SK-N-SH treated with all-trans-retinoic acid at 6 μM for 48 hours (cell line): ENCODE results near the gene GLP1R.

ENCODE experiments used
- ATAC-seq: fragments of 200-7000 bp; cut with Tn5 transposase; 3 replicates; pipeline ENCODE4 v1.9.1; 2020; ENCODE audit warnings: mild to moderate bottlenecking, moderate library complexity
- ARNTL ChIP-seq: fragments of 450-650 bp; formaldehyde crosslinking; IDR thresholded peaks from 2 replicates; pipeline ENCODE4 v1.5.0; 2020; ENCODE audit warnings: low read depth, mild to moderate bottlenecking, moderate library complexity, borderline replicate concordance
- BACH2 ChIP-seq: fragments of 250-450 bp; sonication (Bioruptor Pico); IDR thresholded peaks from 2 replicates; pipeline ENCODE4 v1.9.0; 2021; ENCODE audit warnings: mild to moderate bottlenecking, borderline replicate concordance
- CSDC2 ChIP-seq: fragments of 250-450 bp; sonication (Bioruptor Pico); IDR thresholded peaks from 2 replicates; pipeline ENCODE4 v1.5.0; 2020; ENCODE audit warnings: mild to moderate bottlenecking, moderate library complexity
- ESRRG ChIP-seq: fragments of 250-450 bp; sonication (Bioruptor Pico); IDR thresholded peaks from 2 replicates; pipeline ENCODE4 v1.6.1; 2021; ENCODE audit warnings: mild to moderate bottlenecking
- GLIS3 ChIP-seq: fragments of 250-450 bp; sonication (Bioruptor Pico); IDR thresholded peaks from 2 replicates; pipeline ENCODE4 v1.5.0; 2020; ENCODE audit warnings: mild to moderate bottlenecking, moderate library complexity
- OSR1 ChIP-seq: fragments of 250-450 bp; sonication (Bioruptor Pico); IDR thresholded peaks from 2 replicates; pipeline ENCODE4 v1.8.0; 2022; ENCODE audit warnings: moderate library complexity, mild to moderate bottlenecking, inconsistent platforms
- PATZ1 ChIP-seq: fragments of 250-450 bp; sonication (Bioruptor Pico); IDR thresholded peaks from 2 replicates; pipeline ENCODE4 v1.8.0; 2020; ENCODE audit warnings: mild to moderate bottlenecking, moderate library complexity, borderline replicate concordance
- PPARA ChIP-seq: fragments of 250-450 bp; sonication (Bioruptor Pico); IDR thresholded peaks from 2 replicates; pipeline ENCODE4 v1.5.0; 2020; ENCODE audit warnings: mild to moderate bottlenecking, borderline replicate concordance
- RARB ChIP-seq: fragments of 250-450 bp; sonication (Bioruptor Pico); IDR thresholded peaks from 2 replicates; pipeline ENCODE4 v1.8.0; 2021; ENCODE audit warnings: mild to moderate bottlenecking, moderate library complexity
- SNAI2 ChIP-seq: fragments of 250-450 bp; sonication (Bioruptor Pico); IDR thresholded peaks from 2 replicates; pipeline ENCODE4 v1.5.0; 2020; ENCODE audit warnings: mild to moderate bottlenecking, moderate library complexity
- TCF4 ChIP-seq: fragments of 250-450 bp; sonication (Bioruptor Pico); IDR thresholded peaks from 2 replicates; pipeline ENCODE4 v1.8.0; 2021; ENCODE audit warnings: mild to moderate bottlenecking, moderate library complexity, borderline replicate concordance
- TOX ChIP-seq: fragments of 250-450 bp; sonication (Bioruptor Pico); IDR thresholded peaks from 2 replicates; pipeline ENCODE4 v1.8.0; 2021; ENCODE audit warnings: mild to moderate bottlenecking, moderate library complexity, borderline replicate concordance
- ZC3H10 ChIP-seq: fragments of 250-450 bp; sonication (Bioruptor Pico); IDR thresholded peaks from 2 replicates; pipeline ENCODE4 v1.5.1; 2021; ENCODE audit warnings: mild to moderate bottlenecking, moderate library complexity
- ZFP3 ChIP-seq: fragments of 250-450 bp; sonication (Bioruptor Pico); IDR thresholded peaks from 2 replicates; pipeline ENCODE4 v1.5.0; 2020; ENCODE audit warnings: mild to moderate bottlenecking, moderate library complexity
- ZFP30 ChIP-seq: fragments of 450-650 bp; formaldehyde crosslinking; IDR thresholded peaks from 2 replicates; pipeline ENCODE4 v1.5.0; 2022; ENCODE audit warnings: mild to moderate bottlenecking, moderate library complexity
- ZNF565 ChIP-seq: fragments of 450-650 bp; formaldehyde crosslinking; conservative IDR thresholded peaks from 2 replicates; pipeline ENCODE4 v1.5.0; 2020; ENCODE audit warnings: low read depth, mild to moderate bottlenecking, moderate library complexity
- ZNF70 ChIP-seq: fragments of 450-650 bp; formaldehyde crosslinking; IDR thresholded peaks from 2 replicates; pipeline ENCODE4 v1.5.0; 2020; ENCODE audit warnings: mild to moderate bottlenecking, moderate library complexity
- ZNF8 ChIP-seq: fragments of 450-650 bp; formaldehyde crosslinking; IDR thresholded peaks from 2 replicates; pipeline ENCODE4 v1.5.0; 2020; ENCODE audit warnings: mild to moderate bottlenecking, moderate library complexity
- TF ChIP-seq, protein P1 (sequence below): fragments of 250-450 bp; sonication (Bioruptor Pico); IDR thresholded peaks from 2 replicates; pipeline ENCODE4 v1.8.0; 2021; ENCODE audit warnings: low read depth, mild to moderate bottlenecking, moderate library complexity, borderline replicate concordance
- TF ChIP-seq, protein P2 (sequence below): fragments of 250-450 bp; sonication (Bioruptor Pico); IDR thresholded peaks from 2 replicates; pipeline ENCODE4 v1.5.1; 2020; ENCODE audit warnings: low read depth, mild to moderate bottlenecking, moderate library complexity
- TF ChIP-seq, protein P3 (sequence below): fragments of 250-450 bp; sonication (Bioruptor Pico); IDR thresholded peaks from 2 replicates; pipeline ENCODE4 v1.5.0; 2020; ENCODE audit warnings: mild to moderate bottlenecking, moderate library complexity

The GLP1R gene

GRCh38 chr6:39104528-39104927 lies 55.9 kb downstream of the GLP1R start:
- TF ChIP-seq OSR1 (CRISPR knock-in tag) (no peak), TOX (CRISPR knock-in tag) (no peak), ZNF8 (no peak), TCF4 (CRISPR knock-in tag) (no peak), GLIS3 (CRISPR knock-in tag) (no peak), ZC3H10 (CRISPR knock-in tag) (no peak), ZFP3 (CRISPR knock-in tag) (no peak), ESRRG (CRISPR knock-in tag) (no peak), PATZ1 (CRISPR knock-in tag) (no peak)
- TF ChIP-seq, protein P1, sequence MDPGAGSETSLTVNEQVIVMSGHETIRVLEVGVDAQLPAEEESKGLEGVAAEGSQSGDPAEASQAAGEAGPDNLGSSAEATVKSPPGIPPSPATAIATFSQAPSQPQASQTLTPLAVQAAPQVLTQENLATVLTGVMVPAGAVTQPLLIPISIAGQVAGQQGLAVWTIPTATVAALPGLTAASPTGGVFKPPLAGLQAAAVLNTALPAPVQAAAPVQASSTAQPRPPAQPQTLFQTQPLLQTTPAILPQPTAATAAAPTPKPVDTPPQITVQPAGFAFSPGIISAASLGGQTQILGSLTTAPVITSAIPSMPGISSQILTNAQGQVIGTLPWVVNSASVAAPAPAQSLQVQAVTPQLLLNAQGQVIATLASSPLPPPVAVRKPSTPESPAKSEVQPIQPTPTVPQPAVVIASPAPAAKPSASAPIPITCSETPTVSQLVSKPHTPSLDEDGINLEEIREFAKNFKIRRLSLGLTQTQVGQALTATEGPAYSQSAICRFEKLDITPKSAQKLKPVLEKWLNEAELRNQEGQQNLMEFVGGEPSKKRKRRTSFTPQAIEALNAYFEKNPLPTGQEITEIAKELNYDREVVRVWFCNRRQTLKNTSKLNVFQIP (CRISPR knock-in tag) = no peak
- TF ChIP-seq, all 23 proteins: peak for 0
- ATAC-seq = no peak

GRCh38 chr6:39107034-39107433 lies 58.5 kb downstream of the GLP1R start:
- TF ChIP-seq, protein P2, sequence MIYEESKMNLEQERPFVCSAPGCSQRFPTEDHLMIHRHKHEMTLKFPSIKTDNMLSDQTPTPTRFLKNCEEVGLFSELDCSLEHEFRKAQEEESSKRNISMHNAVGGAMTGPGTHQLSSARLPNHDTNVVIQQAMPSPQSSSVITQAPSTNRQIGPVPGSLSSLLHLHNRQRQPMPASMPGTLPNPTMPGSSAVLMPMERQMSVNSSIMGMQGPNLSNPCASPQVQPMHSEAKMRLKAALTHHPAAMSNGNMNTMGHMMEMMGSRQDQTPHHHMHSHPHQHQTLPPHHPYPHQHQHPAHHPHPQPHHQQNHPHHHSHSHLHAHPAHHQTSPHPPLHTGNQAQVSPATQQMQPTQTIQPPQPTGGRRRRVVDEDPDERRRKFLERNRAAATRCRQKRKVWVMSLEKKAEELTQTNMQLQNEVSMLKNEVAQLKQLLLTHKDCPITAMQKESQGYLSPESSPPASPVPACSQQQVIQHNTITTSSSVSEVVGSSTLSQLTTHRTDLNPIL (CRISPR knock-in tag) = no peak
- TF ChIP-seq PPARA (CRISPR knock-in tag) (no peak), TOX (CRISPR knock-in tag) (no peak), BACH2 (CRISPR knock-in tag) (no peak), ESRRG (CRISPR knock-in tag) (no peak), ZNF70 (CRISPR knock-in tag) (no peak), SNAI2 (CRISPR knock-in tag) (no peak), ZC3H10 (CRISPR knock-in tag) (no peak), PATZ1 (CRISPR knock-in tag) (no peak), GLIS3 (CRISPR knock-in tag) (no peak), ZFP3 (CRISPR knock-in tag) (no peak), ZFP30 (no peak), TCF4 (CRISPR knock-in tag) (no peak), ZNF8 (no peak), ARNTL (CRISPR knock-in tag) (no peak)
- TF ChIP-seq, protein P1 (CRISPR knock-in tag) = no peak
- TF ChIP-seq, all 23 proteins: peak for 0
- ATAC-seq = no peak

GRCh38 chr6:39107641-39108040 lies 59.1 kb downstream of the GLP1R start:
- no peak for TF ChIP-seq TCF4 (CRISPR knock-in tag)
- TF ChIP-seq ZFP3 (CRISPR knock-in tag) = no peak
- TF ChIP-seq, protein P3, sequence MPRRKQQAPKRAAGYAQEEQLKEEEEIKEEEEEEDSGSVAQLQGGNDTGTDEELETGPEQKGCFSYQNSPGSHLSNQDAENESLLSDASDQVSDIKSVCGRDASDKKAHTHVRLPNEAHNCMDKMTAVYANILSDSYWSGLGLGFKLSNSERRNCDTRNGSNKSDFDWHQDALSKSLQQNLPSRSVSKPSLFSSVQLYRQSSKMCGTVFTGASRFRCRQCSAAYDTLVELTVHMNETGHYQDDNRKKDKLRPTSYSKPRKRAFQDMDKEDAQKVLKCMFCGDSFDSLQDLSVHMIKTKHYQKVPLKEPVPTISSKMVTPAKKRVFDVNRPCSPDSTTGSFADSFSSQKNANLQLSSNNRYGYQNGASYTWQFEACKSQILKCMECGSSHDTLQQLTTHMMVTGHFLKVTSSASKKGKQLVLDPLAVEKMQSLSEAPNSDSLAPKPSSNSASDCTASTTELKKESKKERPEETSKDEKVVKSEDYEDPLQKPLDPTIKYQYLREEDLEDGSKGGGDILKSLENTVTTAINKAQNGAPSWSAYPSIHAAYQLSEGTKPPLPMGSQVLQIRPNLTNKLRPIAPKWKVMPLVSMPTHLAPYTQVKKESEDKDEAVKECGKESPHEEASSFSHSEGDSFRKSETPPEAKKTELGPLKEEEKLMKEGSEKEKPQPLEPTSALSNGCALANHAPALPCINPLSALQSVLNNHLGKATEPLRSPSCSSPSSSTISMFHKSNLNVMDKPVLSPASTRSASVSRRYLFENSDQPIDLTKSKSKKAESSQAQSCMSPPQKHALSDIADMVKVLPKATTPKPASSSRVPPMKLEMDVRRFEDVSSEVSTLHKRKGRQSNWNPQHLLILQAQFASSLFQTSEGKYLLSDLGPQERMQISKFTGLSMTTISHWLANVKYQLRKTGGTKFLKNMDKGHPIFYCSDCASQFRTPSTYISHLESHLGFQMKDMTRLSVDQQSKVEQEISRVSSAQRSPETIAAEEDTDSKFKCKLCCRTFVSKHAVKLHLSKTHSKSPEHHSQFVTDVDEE = no peak
- no peak for TF ChIP-seq PPARA (CRISPR knock-in tag)
- TF ChIP-seq CSDC2 = no peak
- TF ChIP-seq, protein P2 (CRISPR knock-in tag) = no peak
- no peak for TF ChIP-seq ZNF565 (CRISPR knock-in tag)
- TF ChIP-seq SNAI2 (CRISPR knock-in tag) = no peak
- TF ChIP-seq GLIS3 (CRISPR knock-in tag) = no peak
- TF ChIP-seq ZNF70 (CRISPR knock-in tag) = no peak
- no peak for TF ChIP-seq RARB

More at GRCh38 chr6:39107641-39108040, 59.1 kb downstream of the GLP1R start:
- no peak for ATAC-seq
